ENCODE results near the gene KCNA5.
A peak's percentile ranks its signal among the peaks of the same experiment; 100 is the strongest.

KCNA5 gene

DNA sequence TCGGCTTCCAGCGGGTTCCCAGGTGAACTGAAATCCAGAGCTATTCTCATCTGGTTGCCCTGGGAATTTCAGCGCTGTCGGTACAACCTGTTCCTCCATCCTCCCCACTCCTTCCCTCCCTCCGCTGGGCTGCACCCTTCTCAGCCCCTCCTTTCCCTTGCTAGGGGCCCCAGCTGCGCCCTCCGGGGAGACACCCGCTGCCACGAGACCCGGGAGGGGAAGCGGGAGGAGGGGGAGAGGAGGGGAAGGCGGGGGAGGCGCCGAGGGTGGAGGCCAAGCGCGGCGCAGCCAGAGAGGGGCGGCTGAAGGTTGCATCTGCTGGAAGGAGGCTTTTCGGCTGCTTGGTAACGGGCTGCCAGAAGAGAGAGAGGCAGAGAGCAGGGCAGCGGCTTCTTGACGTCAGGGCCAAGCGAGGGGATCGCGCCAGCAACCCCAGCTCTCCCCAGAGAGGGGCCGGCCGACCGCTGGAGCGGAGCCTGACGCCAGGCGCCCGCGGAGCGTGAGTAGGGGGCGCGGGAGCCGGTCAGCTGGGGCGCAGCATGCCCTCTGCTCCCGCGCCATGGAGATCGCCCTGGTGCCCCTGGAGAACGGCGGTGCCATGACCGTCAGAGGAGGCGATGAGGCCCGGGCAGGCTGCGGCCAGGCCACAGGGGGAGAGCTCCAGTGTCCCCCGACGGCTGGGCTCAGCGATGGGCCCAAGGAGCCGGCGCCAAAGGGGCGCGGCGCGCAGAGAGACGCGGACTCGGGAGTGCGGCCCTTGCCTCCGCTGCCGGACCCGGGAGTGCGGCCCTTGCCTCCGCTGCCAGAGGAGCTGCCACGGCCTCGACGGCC, at the start of gene KCNA5:
Gene KCNA5 (plus strand): TSS at position 291 of the 831 bp plus-strand sequence. CDS start 269 bp downstream, at position 560.
- H3K27me3 ChIP-seq (ENCODE audit: control insufficient read depth, insufficient read depth, low read length): peaks cover 4% of the 10 kb centered on the region
- H3K4me3 ChIP-seq (ENCODE audit: low read length): peak within 1 kb of the TSS; percentile 17
- H3K36me3 ChIP-seq (ENCODE audit: control insufficient read depth, insufficient read depth, low read length): no peaks in the 10 kb centered on the region
- H3K27ac ChIP-seq (ENCODE audit: low read depth, low read length): no peak within 1 kb of the TSS
- no peak within 1 kb of the TSS for H3K9ac ChIP-seq (ENCODE audit: low read length)
- peaks cover 15% of the 10 kb centered on the region for H3K4me1 ChIP-seq (ENCODE audit: control insufficient read depth, insufficient read depth, low read length)

DNA sequence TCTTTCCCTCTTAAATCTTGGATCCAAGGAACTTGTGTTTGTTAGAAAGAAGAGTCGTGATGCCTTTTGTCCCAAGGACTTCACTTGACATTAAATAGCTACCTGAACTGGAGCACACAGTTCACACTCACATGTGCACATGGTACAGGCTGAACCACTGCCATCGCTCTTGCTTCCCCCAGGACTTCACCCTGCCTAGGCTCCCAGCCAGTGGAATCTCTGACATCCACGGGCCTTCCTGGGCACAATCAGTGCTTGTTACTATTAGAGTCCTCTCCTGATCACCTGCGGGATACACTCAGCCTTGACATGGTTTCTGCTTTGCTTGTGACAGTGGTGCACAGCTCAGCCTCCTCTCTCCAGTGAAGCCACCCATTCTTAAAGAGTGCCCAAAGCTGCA, 49.1 kb upstream of the KCNA5 start:
- H3K4me1 ChIP-seq (ENCODE audit: control insufficient read depth, insufficient read depth, low read length): peaks cover 4% of the 10 kb centered on the region
- no peaks in the 10 kb centered on the region for H3K36me3 ChIP-seq (ENCODE audit: control insufficient read depth, insufficient read depth, low read length)
- no peaks in the 10 kb centered on the region for H3K27me3 ChIP-seq (ENCODE audit: control insufficient read depth, insufficient read depth, low read length)
- H3K4me3 ChIP-seq (ENCODE audit: low read length): no peak overlapping the region
- no peak overlapping the region for H3K9ac ChIP-seq (ENCODE audit: low read length)
- no peak overlapping the region for H3K27ac ChIP-seq (ENCODE audit: low read depth, low read length)

DNA sequence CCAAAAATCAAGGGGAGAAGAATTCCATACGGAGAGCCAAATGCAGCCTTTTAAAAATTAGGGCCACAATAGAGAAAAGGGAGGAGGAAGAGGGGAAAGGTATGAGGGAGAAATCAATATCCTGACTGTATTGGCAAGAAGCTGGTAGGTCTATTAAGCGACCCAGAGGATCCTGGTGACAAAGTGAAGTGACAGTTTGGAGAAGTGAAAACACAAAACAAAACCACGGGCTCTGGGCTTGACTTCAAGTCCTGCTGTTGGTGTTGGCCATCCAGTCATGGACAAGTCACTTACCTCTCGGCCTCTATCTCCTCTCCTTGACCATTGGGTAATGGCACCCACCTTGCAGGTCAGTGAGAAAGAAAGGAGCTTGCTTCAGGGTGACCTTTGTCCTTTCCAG, 47.0 kb upstream of the KCNA5 start:
- Histone ChIP-seq H3K9ac (ENCODE audit: low read length) (no peak overlapping the region), H3K27me3 (ENCODE audit: control insufficient read depth, insufficient read depth, low read length) (no peaks in the 10 kb centered on the region), H3K36me3 (ENCODE audit: control insufficient read depth, insufficient read depth, low read length) (no peaks in the 10 kb centered on the region), H3K4me3 (ENCODE audit: low read length) (no peak overlapping the region), H3K27ac (ENCODE audit: low read depth, low read length) (no peak overlapping the region), H3K4me1 (ENCODE audit: control insufficient read depth, insufficient read depth, low read length) (peaks cover 4% of the 10 kb centered on the region)

DNA sequence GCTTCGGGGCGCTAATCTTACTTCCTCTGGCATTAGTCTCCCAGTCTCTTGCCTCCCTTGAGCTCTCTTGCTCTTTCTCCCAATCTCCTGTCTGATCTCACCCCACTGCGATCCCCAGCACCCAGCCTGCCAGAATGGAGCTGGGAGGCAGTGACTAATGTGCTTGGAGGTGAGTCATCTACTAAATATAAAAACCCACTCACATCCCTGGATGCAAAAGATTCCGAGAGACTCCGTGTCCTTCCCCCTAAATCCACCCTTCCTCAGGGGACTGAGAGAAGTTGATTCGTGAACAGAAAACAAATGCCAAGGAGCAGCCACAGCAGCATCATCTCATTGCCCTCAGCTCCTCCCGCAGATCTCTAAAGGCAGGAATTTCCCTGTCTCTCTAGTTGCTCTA, 45.7 kb upstream of the KCNA5 start:
- H3K4me3 ChIP-seq (ENCODE audit: low read length): no peak overlapping the region
- no peaks in the 10 kb centered on the region for H3K27me3 ChIP-seq (ENCODE audit: control insufficient read depth, insufficient read depth, low read length)
- peaks cover 4% of the 10 kb centered on the region for H3K4me1 ChIP-seq (ENCODE audit: control insufficient read depth, insufficient read depth, low read length)
- H3K36me3 ChIP-seq (ENCODE audit: control insufficient read depth, insufficient read depth, low read length): no peaks in the 10 kb centered on the region
- no peak overlapping the region for H3K9ac ChIP-seq (ENCODE audit: low read length)
- peak overlapping the region; percentile 53 for H3K27ac ChIP-seq (ENCODE audit: low read depth, low read length)

DNA sequence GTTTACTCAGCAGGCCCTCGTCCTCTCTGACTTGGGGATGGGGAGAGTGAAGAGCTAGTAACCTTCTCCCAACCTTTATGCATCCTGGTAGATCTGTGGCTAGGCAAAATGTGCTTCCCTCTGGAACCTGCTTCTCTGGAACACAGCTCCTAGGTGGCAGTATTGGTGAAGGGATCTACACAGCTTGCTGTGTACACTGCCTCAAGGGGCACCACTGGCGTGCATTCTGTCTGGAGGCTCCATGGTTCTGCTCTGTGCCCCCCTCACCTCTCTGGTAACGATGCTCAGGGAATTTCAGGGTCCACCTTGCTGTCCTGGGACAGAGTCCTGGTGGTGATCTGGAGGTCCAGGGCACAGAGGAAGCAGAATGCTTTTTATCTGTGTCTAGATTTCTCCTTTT, 43.5 kb upstream of the KCNA5 start:
- Histone ChIP-seq H3K27me3 (ENCODE audit: control insufficient read depth, insufficient read depth, low read length) (no peaks in the 10 kb centered on the region), H3K27ac (ENCODE audit: low read depth, low read length) (no peak overlapping the region), H3K36me3 (ENCODE audit: control insufficient read depth, insufficient read depth, low read length) (no peaks in the 10 kb centered on the region), H3K9ac (ENCODE audit: low read length) (no peak overlapping the region), H3K4me3 (ENCODE audit: low read length) (no peak overlapping the region), H3K4me1 (ENCODE audit: control insufficient read depth, insufficient read depth, low read length) (peaks cover 4% of the 10 kb centered on the region)

- H3K27me3 ChIP-seq (ENCODE audit: control insufficient read depth, insufficient read depth, low read length): no peaks in the 10 kb centered on the region
- no peak overlapping the region for H3K9ac ChIP-seq (ENCODE audit: low read length)
- no peaks in the 10 kb centered on the region for H3K36me3 ChIP-seq (ENCODE audit: control insufficient read depth, insufficient read depth, low read length)
- no peak overlapping the region for H3K27ac ChIP-seq (ENCODE audit: low read depth, low read length)
- H3K4me3 ChIP-seq (ENCODE audit: low read length): no peak overlapping the region
- H3K4me1 ChIP-seq (ENCODE audit: control insufficient read depth, insufficient read depth, low read length): peaks cover 4% of the 10 kb centered on the region
Measured at GRCh38 chr12:5000658-5001385, 42.9 kb upstream of the KCNA5 start.

- no peak overlapping the region for H3K9ac ChIP-seq (ENCODE audit: low read length)
- no peaks in the 10 kb centered on the region for H3K27me3 ChIP-seq (ENCODE audit: control insufficient read depth, insufficient read depth, low read length)
- H3K4me1 ChIP-seq (ENCODE audit: control insufficient read depth, insufficient read depth, low read length): no peaks in the 10 kb centered on the region
- no peaks in the 10 kb centered on the region for H3K36me3 ChIP-seq (ENCODE audit: control insufficient read depth, insufficient read depth, low read length)
- no peak overlapping the region for H3K4me3 ChIP-seq (ENCODE audit: low read length)
- H3K27ac ChIP-seq (ENCODE audit: low read depth, low read length): no peak overlapping the region
Measured at GRCh38 chr12:5003025-5003666, 40.5 kb upstream of the KCNA5 start.

DNA sequence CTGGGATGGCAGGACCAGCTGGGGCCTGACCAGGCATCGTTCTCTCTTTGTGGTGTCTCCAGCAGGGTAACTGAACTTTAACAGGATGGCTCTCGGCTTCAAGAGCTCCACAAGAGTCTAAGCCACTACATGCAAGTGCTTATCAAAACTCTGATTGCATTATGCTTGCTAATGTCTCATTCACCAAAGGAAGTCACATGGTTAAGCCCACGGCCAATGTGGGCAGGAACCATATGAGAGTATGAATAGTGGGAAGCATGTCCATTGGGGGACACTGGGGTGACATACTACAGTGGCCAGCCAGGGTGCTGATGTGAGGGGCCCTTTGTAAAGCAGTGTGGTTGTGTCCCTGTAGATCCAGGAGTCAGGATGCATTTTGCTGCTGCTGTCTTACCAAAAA, 35.0 kb upstream of the KCNA5 start:
- Histone ChIP-seq H3K4me3 (ENCODE audit: low read length) (no peak overlapping the region), H3K27ac (ENCODE audit: low read depth, low read length) (no peak overlapping the region), H3K27me3 (ENCODE audit: control insufficient read depth, insufficient read depth, low read length) (no peaks in the 10 kb centered on the region), H3K36me3 (ENCODE audit: control insufficient read depth, insufficient read depth, low read length) (no peaks in the 10 kb centered on the region), H3K4me1 (ENCODE audit: control insufficient read depth, insufficient read depth, low read length) (no peaks in the 10 kb centered on the region), H3K9ac (ENCODE audit: low read length) (no peak overlapping the region)

DNA sequence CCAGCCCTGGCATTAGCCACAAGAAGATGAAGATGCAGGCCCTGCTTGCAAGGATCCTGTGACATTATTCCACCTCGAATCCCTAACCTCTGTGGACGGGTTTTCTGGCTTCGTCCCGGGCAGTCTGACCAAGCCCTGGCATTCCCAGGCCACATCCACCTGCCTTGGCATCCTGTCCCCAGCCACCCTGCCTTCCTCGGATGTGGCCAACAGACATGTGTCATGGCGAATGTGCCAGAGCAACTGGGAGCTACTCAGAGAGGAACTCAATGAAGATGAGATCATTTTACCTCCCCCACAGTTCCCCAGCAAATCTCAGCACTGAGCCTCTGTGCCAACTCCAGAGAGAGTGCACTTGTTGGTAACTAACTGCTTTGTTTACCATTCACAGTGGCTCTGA, 33.5 kb upstream of the KCNA5 start:
- no peak overlapping the region for H3K4me3 ChIP-seq (ENCODE audit: low read length)
- no peaks in the 10 kb centered on the region for H3K36me3 ChIP-seq (ENCODE audit: control insufficient read depth, insufficient read depth, low read length)
- H3K27me3 ChIP-seq (ENCODE audit: control insufficient read depth, insufficient read depth, low read length): no peaks in the 10 kb centered on the region
- no peak overlapping the region for H3K27ac ChIP-seq (ENCODE audit: low read depth, low read length)
- no peaks in the 10 kb centered on the region for H3K4me1 ChIP-seq (ENCODE audit: control insufficient read depth, insufficient read depth, low read length)
- no peak overlapping the region for H3K9ac ChIP-seq (ENCODE audit: low read length)

- no peak overlapping the region for H3K27ac ChIP-seq (ENCODE audit: low read depth, low read length)
Measured at GRCh38 chr12:5012337-5012736, 31.3 kb upstream of the KCNA5 start.

DNA sequence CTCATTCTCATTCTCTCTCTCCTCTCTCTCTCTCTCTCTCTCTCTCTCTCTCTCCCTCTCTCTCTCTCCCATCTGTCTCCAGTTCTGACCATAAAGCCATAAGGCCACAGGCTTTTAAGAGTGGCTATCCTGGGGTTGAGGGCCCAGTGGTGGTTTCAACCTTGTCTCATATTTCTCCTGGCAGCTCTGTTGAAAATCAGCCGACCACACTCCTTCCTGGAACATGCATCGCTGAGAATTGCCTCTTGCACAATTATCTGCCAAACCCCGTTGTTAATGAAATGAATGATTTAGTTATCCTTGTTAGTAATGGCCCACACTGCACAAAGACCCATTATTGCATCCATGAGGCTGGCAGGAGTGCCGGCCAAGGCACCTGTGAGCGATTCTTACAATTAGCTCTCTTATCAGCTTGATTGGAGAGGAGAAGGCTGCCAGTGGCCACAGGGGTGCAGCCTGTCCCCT, 30.4 kb upstream of the KCNA5 start:
- Histone ChIP-seq H3K4me3 (ENCODE audit: low read length) (no peak overlapping the region), H3K4me1 (ENCODE audit: control insufficient read depth, insufficient read depth, low read length) (no peaks in the 10 kb centered on the region), H3K9ac (ENCODE audit: low read length) (no peak overlapping the region), H3K27me3 (ENCODE audit: control insufficient read depth, insufficient read depth, low read length) (no peaks in the 10 kb centered on the region), H3K36me3 (ENCODE audit: control insufficient read depth, insufficient read depth, low read length) (no peaks in the 10 kb centered on the region), H3K27ac (ENCODE audit: low read depth, low read length) (no peak overlapping the region)

More at GRCh38 chr12:5012337-5012736, 31.3 kb upstream of the KCNA5 start:
- Histone ChIP-seq H3K27me3 (ENCODE audit: control insufficient read depth, insufficient read depth, low read length) (no peaks in the 10 kb centered on the region), H3K4me3 (ENCODE audit: low read length) (no peak overlapping the region), H3K36me3 (ENCODE audit: control insufficient read depth, insufficient read depth, low read length) (no peaks in the 10 kb centered on the region), H3K4me1 (ENCODE audit: control insufficient read depth, insufficient read depth, low read length) (no peaks in the 10 kb centered on the region), H3K9ac (ENCODE audit: low read length) (no peak overlapping the region)

- no peak overlapping the region for H3K9ac ChIP-seq (ENCODE audit: low read length)
- no peaks in the 10 kb centered on the region for H3K27me3 ChIP-seq (ENCODE audit: control insufficient read depth, insufficient read depth, low read length)
- H3K4me3 ChIP-seq (ENCODE audit: low read length): no peak overlapping the region
- no peaks in the 10 kb centered on the region for H3K4me1 ChIP-seq (ENCODE audit: control insufficient read depth, insufficient read depth, low read length)
- H3K27ac ChIP-seq (ENCODE audit: low read depth, low read length): no peak overlapping the region
- H3K36me3 ChIP-seq (ENCODE audit: control insufficient read depth, insufficient read depth, low read length): no peaks in the 10 kb centered on the region
Measured at GRCh38 chr12:5014269-5014668, 29.4 kb upstream of the KCNA5 start.

Measured in rectal smooth muscle tissue (tissue), 1 donor.